Mesenchymal stem cell (in vitro differentiated cells and primary cell): ENCODE data around the gene OR52N1. TPM values are rescaled to one million over a fixed set of nuclear protein-coding genes. Genes with fewer than 3 reads are reported as not detected.

ENCODE experiments used
- DNase-seq: peaks from one replicate; pipeline ENCODE4 v3.0.0-alpha.2; 2013
- H2AFZ ChIP-seq: one replicate; pipeline ENCODE4 v1.6.1; 2013; ENCODE audit warnings: low read depth, mild to moderate bottlenecking, control low read depth, inconsistent platforms, low read length, moderate library complexity
- H2AK5ac ChIP-seq: 2 replicates; pipeline ENCODE4 v1.6.1; 2013; ENCODE audit warnings: low read length, moderate library complexity, mild to moderate bottlenecking, inconsistent platforms; ENCODE audit not compliant: severe bottlenecking
- H2BK120ac ChIP-seq: one replicate; pipeline ENCODE4 v1.6.1; 2013; ENCODE audit warnings: low read depth, mild to moderate bottlenecking, inconsistent platforms, low read length, moderate library complexity
- H2BK12ac ChIP-seq, 2 experiments: one replicate each; pipeline ENCODE4 v1.6.1; 2013; ENCODE audit warnings: inconsistent platforms in 2 of 2, low read length in 2 of 2, mild to moderate bottlenecking in 2 of 2, moderate library complexity in 2 of 2, control low read depth in 1 of 2
- H2BK15ac ChIP-seq: one replicate; pipeline ENCODE4 v1.6.1; 2013; ENCODE audit warnings: mild to moderate bottlenecking, low read depth, inconsistent platforms; ENCODE audit not compliant: poor library complexity, severe bottlenecking
- H2BK5ac ChIP-seq: 2 replicates; pipeline ENCODE4 v1.6.1; 2013; ENCODE audit warnings: low read depth, mild to moderate bottlenecking, low read length, control low read depth, inconsistent platforms; ENCODE audit not compliant: poor library complexity, severe bottlenecking
- H3K14ac ChIP-seq, 2 experiments: one replicate each; pipeline ENCODE4 v1.6.1; 2013; ENCODE audit warnings: inconsistent platforms in 2 of 2, low read length in 2 of 2, control low read depth in 1 of 2, mild to moderate bottlenecking in 1 of 2, moderate library complexity in 1 of 2
- H3K18ac ChIP-seq, 2 experiments: one replicate each; pipeline ENCODE4 v1.6.1; 2013; ENCODE audit warnings: inconsistent platforms in 2 of 2, low read length in 2 of 2, control low read depth in 1 of 2, low read depth in 1 of 2, mild to moderate bottlenecking in 1 of 2
- H3K23ac ChIP-seq, 2 experiments: one replicate each; pipeline ENCODE4 v1.6.1; 2013; ENCODE audit warnings: inconsistent platforms in 2 of 2, low read length in 2 of 2, mild to moderate bottlenecking in 2 of 2, moderate library complexity in 2 of 2, control low read depth in 1 of 2
- H3K27ac ChIP-seq: 2 replicates; pipeline ENCODE4 v1.5.1; 2013; ENCODE audit warnings: mild to moderate bottlenecking, moderate library complexity, low read length, control low read depth, inconsistent platforms; ENCODE audit not compliant: poor library complexity, severe bottlenecking
- H3K27me3 ChIP-seq, 2 experiments: 2 replicates each; pipeline versions ENCODE4 v1.6.1 to v1.7.0; 2013; ENCODE audit warnings: low read length in 2 of 2, mild to moderate bottlenecking in 2 of 2, moderate library complexity in 2 of 2, control low read depth in 1 of 2, inconsistent platforms in 1 of 2; ENCODE audit not compliant: control insufficient read depth in 1 of 2, insufficient read depth in 1 of 2
- H3K36me3 ChIP-seq, 2 experiments: 2 replicates each; pipeline versions ENCODE4 v1.6.1 to v1.7.0; 2013; ENCODE audit warnings: low read length in 2 of 2, control low read depth in 1 of 2, inconsistent platforms in 1 of 2, low read depth in 1 of 2, mild to moderate bottlenecking in 1 of 2; ENCODE audit not compliant: insufficient read depth in 2 of 2, control insufficient read depth in 1 of 2
- H3K4ac ChIP-seq, 2 experiments: one replicate each; pipeline ENCODE4 v1.6.1; 2013; ENCODE audit warnings: inconsistent platforms in 2 of 2, low read length in 2 of 2, mild to moderate bottlenecking in 2 of 2, moderate library complexity in 2 of 2, control low read depth in 1 of 2, low read depth in 1 of 2
- H3K4me1 ChIP-seq: 2 replicates; pipeline ENCODE4 v1.6.1; 2013; ENCODE audit warnings: low read depth, low read length, control low read depth; ENCODE audit not compliant: control insufficient read depth, insufficient read depth
- H3K4me2 ChIP-seq: 2 replicates; pipeline ENCODE4 v1.6.1; 2013; ENCODE audit warnings: low read length, mild to moderate bottlenecking, inconsistent platforms; ENCODE audit not compliant: poor library complexity, severe bottlenecking
- H3K4me3 ChIP-seq, 2 experiments: 2 replicates each; pipeline versions ENCODE4 v1.5.1 to v1.7.0; 2013; ENCODE audit warnings: low read length in 2 of 2, mild to moderate bottlenecking in 2 of 2, control low read depth in 1 of 2, low read depth in 1 of 2; ENCODE audit not compliant: insufficient read depth in 1 of 2
- H3K79me1 ChIP-seq: replicated peaks from 2 replicates; pipeline ENCODE4 v1.6.1; 2013; ENCODE audit warnings: mild to moderate bottlenecking, control low read depth, low read length, inconsistent platforms; ENCODE audit not compliant: poor library complexity, severe bottlenecking
- H3K9ac ChIP-seq: 2 replicates; pipeline ENCODE4 v1.7.0; 2013; ENCODE audit warnings: mild to moderate bottlenecking, low read length, moderate library complexity
- H3K9me3 ChIP-seq: 2 replicates; pipeline ENCODE4 v1.7.0; 2013; ENCODE audit warnings: mild to moderate bottlenecking, low read length; ENCODE audit not compliant: control insufficient read depth
- H4K8ac ChIP-seq: one replicate; pipeline ENCODE4 v1.6.1; 2013; ENCODE audit warnings: inconsistent platforms, mild to moderate bottlenecking, low read length, moderate library complexity
- H4K91ac ChIP-seq: one replicate; pipeline ENCODE4 v1.6.1; 2013; ENCODE audit warnings: mild to moderate bottlenecking, low read length, inconsistent platforms
- WGBS: methylation state at CpG from one replicate; pipeline ENCODE4 v1.1.7; 2013; ENCODE audit warnings: mixed read lengths; 5-methylcytosine and 5-hydroxymethylcytosine counted together
- polyA plus RNA-seq, 2 experiments: library from polyadenylated mRNA; stranded (reverse); fragments of 200-250 nt; gene quantifications; one replicate each; pipeline ENCODE4 v1.2.3, GENCODE V29; 2013

The OR52N1 gene
- polyA plus RNA-seq (2013, experiment 1 of 2), result not detected
- polyA plus RNA-seq (2013, experiment 2 of 2), result not detected

DNA sequence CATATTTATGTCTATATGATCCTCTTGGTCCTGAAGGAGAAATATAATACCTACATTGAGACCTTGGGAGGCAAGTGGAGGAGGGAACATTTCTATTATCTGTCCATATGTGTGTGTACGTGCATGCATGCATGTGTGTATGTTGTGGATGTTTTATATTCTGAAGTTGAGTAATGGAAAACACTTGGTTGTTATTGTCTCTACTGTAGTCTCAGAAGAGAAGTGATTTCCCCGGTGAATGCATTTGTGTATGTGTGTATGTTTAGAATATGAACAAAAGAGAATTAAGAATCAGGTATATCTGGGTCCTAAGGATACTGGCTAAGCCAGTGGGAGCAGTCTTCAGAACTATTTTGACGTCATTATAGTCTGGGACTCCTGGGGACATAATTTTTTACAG is at the start of gene OR52N1:
Gene OR52N1 (minus strand): TSS at position 101 of the 400 bp plus-strand sequence. CDS start 2,449 bp downstream, outside the sequence.
- no peak within 1 kb of the TSS for H2BK15ac ChIP-seq
- H3K9me3 ChIP-seq, result peaks cover 2% of the 10 kb centered on the region
- H3K4me2 ChIP-seq, result no peak within 1 kb of the TSS
- no peak within 1 kb of the TSS for H3K4me3 ChIP-seq
- no peak within 1 kb of the TSS for H2BK12ac ChIP-seq
- no peak within 1 kb of the TSS for H2BK120ac ChIP-seq
- H3K23ac ChIP-seq, result no peak within 1 kb of the TSS
- H3K27me3 ChIP-seq, result no peaks in the 10 kb centered on the region
- H3K4ac ChIP-seq, result no peak within 1 kb of the TSS
- no peaks in the 10 kb centered on the region for H3K79me1 ChIP-seq
- H2AK5ac ChIP-seq, result no peak within 1 kb of the TSS
- WGBS, result 65% methylated on average over 2 of the region's 3 CpGs
- H4K91ac ChIP-seq, result no peak within 1 kb of the TSS
- H3K27ac ChIP-seq, result no peak within 1 kb of the TSS
- H2BK5ac ChIP-seq, result no peak within 1 kb of the TSS
- H3K14ac ChIP-seq, result no peak within 1 kb of the TSS
- H3K9ac ChIP-seq, result no peak within 1 kb of the TSS
- no peak within 1 kb of the TSS for H4K8ac ChIP-seq
- H3K36me3 ChIP-seq, result no peaks in the 10 kb centered on the region
- no peaks in the 10 kb centered on the region for H3K4me1 ChIP-seq
- no peak within 1 kb of the TSS for H2AFZ ChIP-seq
- H3K18ac ChIP-seq, result no peak within 1 kb of the TSS
- no peak for DNase-seq

DNA sequence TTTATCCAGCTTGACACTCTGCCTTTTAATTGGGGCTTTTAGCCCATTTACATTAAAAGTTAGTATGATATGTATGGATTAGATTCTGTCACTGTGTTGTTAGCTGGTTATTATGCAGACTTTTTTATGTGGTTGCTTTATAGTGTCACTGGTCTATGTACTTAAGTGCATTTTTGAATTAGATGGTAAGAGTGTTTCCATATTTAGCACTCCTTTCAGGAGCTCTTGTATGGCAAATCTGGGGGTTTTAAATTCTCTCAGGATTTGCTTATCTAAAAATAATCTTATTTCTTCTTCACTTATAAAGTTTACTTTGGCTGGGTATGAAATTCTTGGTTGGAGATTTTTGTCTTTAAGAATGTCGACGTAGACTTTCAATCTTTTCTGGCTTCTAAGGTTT is 46.6 kb upstream of the OR52N1 start:
- Histone ChIP-seq H3K4me3 (no peak overlapping the region), H2BK120ac (no peak overlapping the region), H2AK5ac (no peak overlapping the region), H3K18ac (no peak overlapping the region), H3K9me3 (no peaks in the 10 kb centered on the region), H3K9ac (no peak overlapping the region), H2BK5ac (no peak overlapping the region), H4K8ac (no peak overlapping the region), H3K27me3 (no peaks in the 10 kb centered on the region), H3K4ac (no peak overlapping the region), H3K23ac (no peak overlapping the region), H3K36me3 (no peaks in the 10 kb centered on the region), H3K4me2 (no peak overlapping the region), H3K4me1 (no peaks in the 10 kb centered on the region), H3K79me1 (no peaks in the 10 kb centered on the region), H3K14ac (no peak overlapping the region), H2AFZ (no peak overlapping the region), H2BK12ac (no peak overlapping the region), H2BK15ac (no peak overlapping the region), H4K91ac (no peak overlapping the region), H3K27ac (no peak overlapping the region)
- no peak for DNase-seq
- WGBS, result 86% methylated on average over 2 of the region's 2 CpGs

DNA sequence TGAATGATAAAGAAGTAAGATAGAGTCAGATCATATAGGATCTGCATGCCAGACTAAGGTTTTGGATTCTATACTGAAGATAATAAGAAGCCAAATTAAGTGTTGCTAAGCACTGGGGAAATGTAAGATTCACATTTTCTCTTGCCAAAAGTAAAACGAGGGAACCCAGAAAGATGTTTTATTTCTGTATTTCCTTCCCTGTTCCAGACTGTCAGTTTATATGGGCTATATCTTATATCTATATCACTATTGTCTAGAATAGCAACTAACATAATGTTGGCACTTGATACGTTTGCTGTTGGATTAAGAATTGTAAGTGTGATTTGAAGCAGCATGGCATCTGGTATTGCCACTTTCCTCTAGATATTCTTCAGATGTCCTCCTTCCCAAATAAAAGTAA is 42.4 kb upstream of the OR52N1 start:
- Histone ChIP-seq H3K4me3 (no peak overlapping the region), H3K23ac (no peak overlapping the region), H2BK120ac (no peak overlapping the region), H3K9ac (no peak overlapping the region), H2BK15ac (no peak overlapping the region), H3K18ac (no peak overlapping the region), H2AK5ac (no peak overlapping the region), H3K4ac (no peak overlapping the region), H4K91ac (no peak overlapping the region), H3K4me2 (no peak overlapping the region), H4K8ac (no peak overlapping the region), H3K27ac (no peak overlapping the region), H3K36me3 (no peaks in the 10 kb centered on the region), H3K9me3 (no peaks in the 10 kb centered on the region), H3K14ac (no peak overlapping the region), H3K27me3 (no peaks in the 10 kb centered on the region), H2BK5ac (no peak overlapping the region), H2BK12ac (no peak overlapping the region), H3K79me1 (no peaks in the 10 kb centered on the region), H2AFZ (no peak overlapping the region), H3K4me1 (no peaks in the 10 kb centered on the region)
- no CpG with 5 or more reads among the region's 2 CpGs for WGBS
- no peak for DNase-seq

DNA sequence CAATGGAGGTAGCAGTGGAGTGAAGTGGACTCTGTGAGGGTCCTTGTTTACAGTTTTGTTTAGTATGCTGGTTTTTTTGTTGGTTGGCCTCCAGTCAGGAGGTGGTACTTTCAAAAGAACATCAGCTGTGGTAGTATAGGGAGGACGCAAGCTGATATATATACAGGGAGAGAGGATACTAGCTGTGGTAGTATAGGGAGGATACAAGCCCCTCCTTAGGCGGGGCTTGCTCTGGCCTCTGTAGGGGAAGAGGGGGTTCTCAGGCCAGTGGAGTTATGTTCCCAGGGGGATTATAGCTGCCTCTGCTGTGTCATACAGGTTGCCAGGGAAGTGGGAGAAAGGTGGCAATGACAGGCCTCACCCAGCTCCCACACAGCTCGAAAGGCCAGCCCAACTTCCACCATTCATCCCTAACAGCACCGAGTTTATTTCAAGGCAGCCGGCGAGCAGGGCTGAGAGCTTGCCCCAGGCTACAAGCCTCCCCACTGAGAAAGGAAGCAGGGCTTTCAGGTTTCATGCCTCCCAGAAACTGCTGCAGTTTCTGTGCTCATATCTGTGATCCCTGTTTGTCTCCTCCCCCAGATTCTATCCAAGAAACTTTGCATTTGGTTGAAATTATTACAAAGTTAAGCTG is 40.2 kb upstream of the OR52N1 start:
- Histone ChIP-seq H4K8ac (no peak overlapping the region), H3K27ac (no peak overlapping the region), H2AFZ (no peak overlapping the region), H2BK120ac (no peak overlapping the region), H4K91ac (no peak overlapping the region), H3K4me1 (no peaks in the 10 kb centered on the region), H2BK5ac (no peak overlapping the region), H2BK15ac (no peak overlapping the region), H3K9ac (no peak overlapping the region), H2BK12ac (no peak overlapping the region), H3K36me3 (no peaks in the 10 kb centered on the region), H3K9me3 (no peaks in the 10 kb centered on the region), H3K23ac (no peak overlapping the region), H3K4ac (no peak overlapping the region), H3K27me3 (no peaks in the 10 kb centered on the region), H3K14ac (no peak overlapping the region), H3K4me3 (no peak overlapping the region), H2AK5ac (no peak overlapping the region), H3K79me1 (no peaks in the 10 kb centered on the region), H3K18ac (no peak overlapping the region), H3K4me2 (no peak overlapping the region)
- DNase-seq, result no peak
- 48% methylated on average over 5 of the region's 6 CpGs for WGBS
